GM12878 (cell line): ENCODE data around the gene RNF40. TPM values are rescaled to one million over a fixed set of nuclear protein-coding genes. Genes with fewer than 3 reads are reported as not detected.
A peak's percentile ranks its signal among the peaks of the same experiment; 100 is the strongest.

Source experiments
- ATAC-seq: fragments of 200-7000 bp; cut with Tn5 transposase; 3 replicates; pipeline ENCODE4 v1.9.1; 2020; ENCODE audit warnings: mild to moderate bottlenecking, moderate library complexity
- BruUV-seq: library from RNA; stranded (reverse); fragments of 400-500 nt; replicated peaks from 2 replicates; lab custom pipeline; 2021; lab: Mats Ljungman, UMichigan
- CTCF ChIA-PET: fragments of 300-600 bp; sonication (Branson Sonifier 250); formaldehyde crosslinking; extraction: SDS; loops from one replicate; lab custom pipeline; 2021; ENCODE audit warnings: inconsistent platforms; lab: Yijun Ruan, JAX
- POLR2A ChIA-PET: fragments of 350-600 bp; formaldehyde crosslinking; extraction: SDS; loops from one replicate; lab custom pipeline; 2021; ENCODE audit warnings: inconsistent platforms; lab: Charles Lee
- RAD21 ChIA-PET: fragments of 300-600 bp; sonication (Branson Sonifier 250); formaldehyde crosslinking; loops from one replicate; lab custom pipeline; 2023; ENCODE audit warnings: antibody characterized with exemption; ENCODE audit not compliant: unreplicated experiment; lab: Charles Lee
- SMC1A ChIA-PET: fragments of 300-600 bp; sonication (Branson Sonifier 250); formaldehyde crosslinking; loops from one replicate; lab custom pipeline; 2023; ENCODE audit not compliant: unreplicated experiment, uncharacterized antibody; lab: Charles Lee
- DNase-seq: peaks from one replicate; pipeline ENCODE4 v3.0.0-alpha.2; 2011; ENCODE audit warnings: low read depth, low spot score
- FAIRE-seq: peaks from 3 replicates; lab custom pipeline; 2011; peaks lifted over from hg19 to GRCh38; lab: Jason Lieb, UNC
- H2AFZ ChIP-seq: 2 replicates; pipeline ENCODE4 v1.6.0; 2011; ENCODE audit warnings: low read depth, low read length, control low read depth; ENCODE audit not compliant: control insufficient read depth
- H3K27ac ChIP-seq: 2 replicates; pipeline ENCODE4 v1.5.1; 2011; ENCODE audit warnings: control low read depth; ENCODE audit not compliant: control insufficient read depth, insufficient read depth
- H3K27me3 ChIP-seq, 2 experiments: replicated peaks in 1 of 2; 2 replicates each; pipeline versions ENCODE4 v1.6.0 to v1.6.1; 2011; ENCODE audit warnings: low read length in 1 of 2; ENCODE audit not compliant: control insufficient read depth in 2 of 2, insufficient read depth in 2 of 2
- H3K36me3 ChIP-seq, 2 experiments: 2 replicates each; pipeline ENCODE4 v1.5.1; 2011; ENCODE audit warnings: low read length in 1 of 2; ENCODE audit not compliant: control insufficient read depth in 2 of 2, insufficient read depth in 2 of 2
- H3K4me1 ChIP-seq: 2 replicates; pipeline ENCODE4 v1.6.1; 2011; ENCODE audit warnings: mild to moderate bottlenecking, low read length, moderate library complexity, mixed read lengths; ENCODE audit not compliant: control insufficient read depth, insufficient read depth
- H3K4me2 ChIP-seq: 2 replicates; pipeline ENCODE4 v1.6.0; 2011; ENCODE audit warnings: control low read depth; ENCODE audit not compliant: control insufficient read depth, insufficient read depth
- H3K4me3 ChIP-seq: fragments of 200-600 bp; sonication (generic); 2 replicates; pipeline ENCODE4 v1.5.1; 2016
- H3K79me2 ChIP-seq: 2 replicates; pipeline ENCODE4 v1.6.0; 2011; ENCODE audit warnings: low read length; ENCODE audit not compliant: control insufficient read depth, insufficient read depth
- H3K9ac ChIP-seq: 2 replicates; pipeline ENCODE4 v1.8.0; 2011; ENCODE audit warnings: low read length, control low read depth, mixed read lengths; ENCODE audit not compliant: control insufficient read depth, insufficient read depth
- H3K9me3 ChIP-seq: replicated peaks from 3 replicates; pipeline ENCODE4 v1.5.1; 2011; ENCODE audit warnings: mild to moderate bottlenecking, low read length; ENCODE audit not compliant: control insufficient read depth, insufficient read depth
- H4K20me1 ChIP-seq: 2 replicates; pipeline ENCODE4 v1.6.0; 2011; ENCODE audit not compliant: control insufficient read depth, insufficient read depth
- BCL3 ChIP-seq: IDR thresholded peaks from 2 replicates; pipeline ENCODE4 v1.6.1; 2011; ENCODE audit warnings: borderline replicate concordance, low read depth, mild to moderate bottlenecking, moderate library complexity, low read length; ENCODE audit not compliant: insufficient read depth, poor library complexity, severe bottlenecking
- CBFB ChIP-seq: IDR thresholded peaks from 2 replicates; pipeline ENCODE4 v1.6.1; 2016; ENCODE audit warnings: antibody characterized with exemption, low read depth
- CREB1 ChIP-seq: IDR thresholded peaks from 2 replicates; pipeline ENCODE4 v1.6.1; 2012; ENCODE audit warnings: low read depth, mild to moderate bottlenecking, inconsistent platforms
- CUX1 ChIP-seq: IDR thresholded peaks from 2 replicates; pipeline ENCODE4 v1.6.1; 2012; ENCODE audit warnings: improper control_type of control experiment, low read depth, low read length; ENCODE audit not compliant: insufficient replicate concordance
- DPF2 ChIP-seq: fragments of 450-650 bp; IDR thresholded peaks from 2 replicates; pipeline ENCODE4 v1.6.1; 2017; ENCODE audit warnings: mild to moderate bottlenecking
- GABPA ChIP-seq: IDR thresholded peaks from 2 replicates; pipeline ENCODE4 v1.6.1; 2014; ENCODE audit warnings: antibody characterized with exemption, low read depth, mild to moderate bottlenecking, inconsistent platforms
- GATAD2B ChIP-seq: fragments of 450-650 bp; conservative IDR thresholded peaks from 2 replicates; pipeline ENCODE4 v1.6.1; 2017; ENCODE audit warnings: low read depth, mild to moderate bottlenecking, moderate library complexity
- MLLT1 ChIP-seq: fragments of 450-650 bp; IDR thresholded peaks from 2 replicates; pipeline ENCODE4 v1.6.1; 2016; ENCODE audit warnings: mild to moderate bottlenecking
- MXI1 ChIP-seq: fragments of 150-350 bp; IDR thresholded peaks from 2 replicates; pipeline ENCODE4 v1.6.1; 2011; ENCODE audit warnings: low read depth, mild to moderate bottlenecking, inconsistent platforms, low read length, improper control_type of control experiment
- NFYA ChIP-seq: IDR thresholded peaks from 2 replicates; pipeline ENCODE4 v1.6.1; 2011; ENCODE audit warnings: low read depth, mild to moderate bottlenecking, low read length, improper control_type of control experiment, borderline replicate concordance
- NR2F1 ChIP-seq: fragments of 450-650 bp; conservative IDR thresholded peaks from 2 replicates; pipeline ENCODE4 v1.6.1; 2017; ENCODE audit warnings: mild to moderate bottlenecking
- POLR2AphosphoS2 ChIP-seq: IDR thresholded peaks from 2 replicates; pipeline ENCODE4 v1.6.1; 2011; ENCODE audit warnings: low read depth, mild to moderate bottlenecking, low read length, improper control_type of control experiment, moderate library complexity
- RUNX3 ChIP-seq: IDR thresholded peaks from 2 replicates; pipeline ENCODE4 v1.6.1; 2012; ENCODE audit warnings: low read length, inconsistent platforms
- TAF1 ChIP-seq: IDR thresholded peaks from 2 replicates; pipeline ENCODE4 v1.6.1; 2011; ENCODE audit warnings: mild to moderate bottlenecking, low read depth, low read length, borderline replicate concordance
- YY1 ChIP-seq: IDR thresholded peaks from 2 replicates; pipeline ENCODE4 v1.6.1; 2011; ENCODE audit warnings: low read depth, mild to moderate bottlenecking, low read length
- WGBS: methylation state at CpG from one replicate; pipeline ENCODE4 v1.1.6; 2016; ENCODE audit warnings: low lambda C conversion rate; ENCODE audit not compliant: insufficient replicate concordance, insufficient coverage; ENCODE audit errors: missing lambda C conversion rate; 5-methylcytosine and 5-hydroxymethylcytosine counted together
- in situ Hi-C: fragments of 300-500 bp; cut with MboI; formaldehyde crosslinking; loops from 9 replicates; pipeline ENCODE4 v1.14.3; 2018; ENCODE audit warnings: mixed read lengths
- intact Hi-C: fragments of 100-400 bp; cut with micrococcal nuclease; formaldehyde crosslinking; loops from one replicate; pipeline ENCODE4 v1.14.2; 2022; ENCODE audit not compliant: unreplicated experiment
- polyA plus RNA-seq, 11 experiments: library from polyadenylated mRNA; depleted of rRNA in 4 of 11; unstranded in 6 of 11; stranded (reverse) in 5 of 11; fragments of >200 nt; fragmentation: Nextera tagmentation in 4 of 11; fragmentation: Illumina TruSeq in 1 of 11; extraction: Ambion mirVana in 4 of 11; extraction: Trizol in 1 of 11; gene quantifications; 1 replicate in 1 of 11; 2 replicates in 10 of 11; pipeline versions ENCODE4 v1.2.1 to v1.2.3, GENCODE V29; 2011 to 2016; ENCODE audit warnings: inconsistent platforms in 2 of 11, missing spikeins in 2 of 11, low read depth in 1 of 11
- total RNA-seq, 4 experiments: library from RNA; depleted of rRNA in 3 of 4; stranded (reverse); fragments of >200 nt in 3 of 4; fragmentation: Illumina TruSeq in 1 of 4; extraction: Trizol in 1 of 4; gene quantifications; 2 replicates each; pipeline versions ENCODE4 v1.2.1 to v1.2.3, GENCODE V29; 2013 to 2021

The RNF40 gene
- total and polyA plus RNA-seq, 10 of the 15 experiments (the other 5 are each of a cell fraction or from before 2014, with no cell fraction given): 3.7 to 97.6 (median 58.4) TPM

- intact Hi-C loops: no loop called here
- peak; percentile 52; the same call in 1 of the 2 replicates for TF ChIP-seq GATAD2B
- TF ChIP-seq POLR2AphosphoS2: 0 out of 2 replicates have a peak, but pooled peaks have one; percentile 36
- TF ChIP-seq MXI1: no peak
- peak; percentile 53; the same call in 1 of the 2 replicates for TF ChIP-seq TAF1
- peak; percentile 29; the same call in 1 of the 2 replicates for TF ChIP-seq MLLT1
- TF ChIP-seq YY1: 0 out of 2 replicates have a peak, but pooled peaks have one; percentile 37
- TF ChIP-seq DPF2: peak; percentile 37; the same call in 1 of the 2 replicates
- TF ChIP-seq RUNX3: peak; percentile 38
- no peak for TF ChIP-seq BCL3
- 0 out of 2 replicates have a peak, but pooled peaks have one; percentile 38 for TF ChIP-seq CREB1
- TF ChIP-seq GABPA: peak; percentile 76
- TF ChIP-seq CUX1: no peak
- TF ChIP-seq NFYA: no peak
- TF ChIP-seq NR2F1: peak; percentile 48; the same call in 1 of the 2 replicates
- peak; percentile 60; the same call in 1 of the 2 replicates for TF ChIP-seq CBFB
These were observed 43.4 kb downstream of the RNF40 start for GRCh38 chr16:30805370-30806169.

More at GRCh38 chr16:30805370-30806169, 43.4 kb downstream of the RNF40 start:
- Histone ChIP-seq H3K9ac (peak overlapping the region; percentile 68), H3K79me2 (no peaks in the 10 kb centered on the region), H3K4me1 (peaks cover 10% of the 10 kb centered on the region), H4K20me1 (no peaks in the 10 kb centered on the region), H3K9me3 (no peaks in the 10 kb centered on the region), H2AFZ (peak overlapping the region; percentile 94), H3K4me2 (peak overlapping the region; percentile 70), H3K27me3 (peaks cover 0 to 1% of the 10 kb centered on the region in 2 experiments; a peak in 1 of 4 replicates), H3K27ac (no peak overlapping the region), H3K36me3 (no peaks in the 10 kb centered on the region), H3K4me3 (peak overlapping the region; percentile 58; the same call in 1 of the 2 replicates)
- ChIA-PET CTCF (interaction anchor here (1.0 to 2.0 kb wide), 2 partner anchors 9 to 39 kb away, joined by 3 to 16 read pairs; no protein-coding TSS in a partner anchor), RAD21 (no interaction called here), POLR2A (no interaction called here), SMC1A (interaction anchor here (1.8 kb wide), 1 partner anchor 9 kb away, joined by 4 read pairs; no protein-coding TSS in a partner anchor)
- BruUV-seq: no TSS peak
- ATAC-seq (peak; percentile 73), DNase-seq (no peak), FAIRE-seq (no peak)
- in situ Hi-C loops: no loop called here
- 6% methylated on average over 57 of the region's 62 CpGs for WGBS
